Immature natural killer cell (primary cell): ENCODE data around the gene ATM. TPM values are rescaled to one million over a fixed set of nuclear protein-coding genes. Genes with fewer than 3 reads are reported as not detected.
"Not testable (repeated sequence)": the region's sequence is repeated elsewhere in the genome, so short reads cannot be mapped to it uniquely, and the experiment has no call there.

Source experiments
- DNase-seq, 3 donors: peaks; one replicate each; pipeline ENCODE4 v3.0.0; 2022; ENCODE audit warnings: mixed read lengths in 1 of 3
- H3K27ac Mint-ChIP-seq, 6 donors: one replicate each; pipeline ENCODE4 v1.8.0; 2020; ENCODE audit warnings: mixed read lengths in 6 of 6, mild to moderate bottlenecking in 5 of 6, inconsistent platforms in 4 of 6, moderate library complexity in 3 of 6
- H3K27me3 Mint-ChIP-seq, 3 donors: one replicate each; pipeline ENCODE4 v1.8.0; 2020 to 2021; ENCODE audit warnings: low read depth in 3 of 3, mild to moderate bottlenecking in 3 of 3, mixed read lengths in 3 of 3, moderate library complexity in 3 of 3, inconsistent platforms in 1 of 3
- H3K36me3 Mint-ChIP-seq, 3 donors: one replicate each; pipeline ENCODE4 v1.8.0; 2020; ENCODE audit warnings: mixed read lengths in 3 of 3, inconsistent platforms in 2 of 3, mild to moderate bottlenecking in 2 of 3
- H3K4me1 Mint-ChIP-seq, 2 donors: one replicate each; pipeline ENCODE4 v1.8.0; 2020; ENCODE audit warnings: inconsistent platforms in 2 of 2, mild to moderate bottlenecking in 2 of 2, mixed read lengths in 2 of 2, moderate library complexity in 1 of 2
- H3K4me3 Mint-ChIP-seq, 5 donors: one replicate each; pipeline ENCODE4 v1.8.0; 2020; ENCODE audit warnings: mild to moderate bottlenecking in 5 of 5, mixed read lengths in 5 of 5, inconsistent platforms in 3 of 5, moderate library complexity in 3 of 5
- H3K9me3 Mint-ChIP-seq, 6 donors: one replicate each; pipeline ENCODE4 v1.8.0; 2020; ENCODE audit warnings: mild to moderate bottlenecking in 6 of 6, mixed read lengths in 6 of 6, inconsistent platforms in 4 of 6, moderate library complexity in 3 of 6
- polyA plus RNA-seq, 3 donors: library from polyadenylated mRNA; unstranded; fragments of 300-500 nt; fragmentation: Illumina TruSeq; gene quantifications; one replicate each; pipeline ENCODE4 v1.2.3, GENCODE V29; 2021

ATM gene
- polyA plus RNA-seq, 3 donors from 2014 or later = 57.8 to 111 (median 64.5) TPM

DNA sequence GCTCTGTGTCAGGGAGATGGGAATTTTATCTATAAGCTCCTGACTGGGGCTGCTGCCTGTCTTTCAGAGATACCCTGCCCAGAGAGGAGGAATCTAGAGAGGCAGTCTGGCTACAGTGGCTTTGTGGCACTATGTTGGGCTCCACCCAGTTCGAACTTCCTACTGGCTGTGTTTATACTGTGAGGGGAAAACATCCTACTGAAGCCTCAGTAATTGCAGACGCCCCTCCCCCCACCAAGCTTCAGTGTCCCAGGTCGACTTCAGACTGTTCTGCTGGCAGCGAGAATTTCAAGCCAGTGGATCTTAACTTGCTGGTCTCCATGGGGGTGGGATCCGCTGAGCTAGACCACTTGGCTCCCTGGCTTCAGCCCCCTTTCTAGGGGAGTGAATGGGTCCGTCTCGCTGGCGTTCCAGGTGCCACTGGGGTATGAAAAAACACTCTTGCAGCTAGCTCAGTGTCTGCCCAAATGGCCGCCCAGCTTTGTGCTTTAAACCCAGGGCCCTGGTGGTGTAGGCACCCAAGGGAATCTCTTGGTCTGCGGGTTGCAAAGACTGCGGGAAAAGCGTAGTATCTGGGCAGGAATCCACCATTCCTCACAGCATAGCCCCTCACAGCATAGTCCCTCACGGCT, 54.2 kb downstream of the ATM start:
- H3K36me3 Mint-ChIP-seq = peaks cover 39 to 73% (median 56%) of the 10 kb centered on the region in 3 donors
- not testable (repeated sequence) for DNase-seq, H3K4me3 Mint-ChIP-seq, H3K27me3 Mint-ChIP-seq, H3K9me3 Mint-ChIP-seq
- H3K4me1 Mint-ChIP-seq = peaks cover 30 to 65% of the 10 kb centered on the region in 2 donors
- peak overlapping the region in 2 of 6 donors; percentile 6 to 38 for H3K27ac Mint-ChIP-seq

DNA sequence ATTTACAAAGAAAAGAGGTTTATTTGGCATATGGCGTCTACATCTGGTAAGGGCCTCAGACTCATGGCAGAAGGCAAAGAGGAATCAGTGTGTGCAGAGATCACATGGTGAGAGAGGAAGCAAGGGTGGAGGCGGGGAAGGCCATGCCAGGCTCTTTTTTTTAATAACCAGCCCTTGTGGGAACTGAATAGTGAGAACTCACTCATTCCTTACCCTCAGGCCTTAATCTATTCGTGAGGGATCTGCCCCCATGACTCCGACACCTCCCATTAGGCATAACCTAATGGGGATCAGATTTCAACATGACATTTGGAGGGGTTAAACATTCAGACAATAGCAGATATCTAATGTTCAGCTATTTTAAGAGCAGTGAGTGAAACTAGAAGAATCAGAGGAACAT, 55.7 kb downstream of the ATM start:
- Mint-ChIP-seq H3K4me3 (peak overlapping the region in 1 of 5 donors; percentile 4), H3K27me3 (peaks cover 0 to 3% (median 0%) of the 10 kb centered on the region in 3 donors), H3K4me1 (peaks cover 29 to 62% of the 10 kb centered on the region in 2 donors), H3K9me3 (peaks cover 0 to 3% (median 0%) of the 10 kb centered on the region in 6 donors), H3K36me3 (peaks cover 31 to 67% (median 51%) of the 10 kb centered on the region in 3 donors), H3K27ac (peak overlapping the region; percentile 6 to 85 (median 60))
- DNase-seq = no peak

DNA sequence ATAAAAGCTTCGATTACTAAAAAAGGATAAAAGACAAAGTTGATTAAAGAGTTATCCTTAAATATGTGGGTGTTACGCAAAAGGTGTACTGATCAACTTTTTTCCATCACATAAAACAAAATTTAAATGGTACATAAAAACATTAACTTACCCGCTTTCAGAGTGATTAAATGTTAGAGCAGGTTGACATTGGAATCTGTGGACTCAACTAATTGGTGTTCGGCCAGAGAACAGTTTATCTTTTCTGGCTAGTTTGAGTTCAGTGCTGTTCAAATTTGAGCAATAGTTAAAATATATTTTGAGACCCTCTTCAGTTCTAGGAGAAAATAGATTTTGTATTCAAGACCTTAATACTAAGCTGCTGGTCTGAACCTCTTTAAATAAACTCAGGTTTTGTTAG, 56.1 kb downstream of the ATM start:
- peak overlapping the region; percentile 6 to 82 (median 74) for H3K27ac Mint-ChIP-seq
- no peak overlapping the region for H3K4me3 Mint-ChIP-seq

DNA sequence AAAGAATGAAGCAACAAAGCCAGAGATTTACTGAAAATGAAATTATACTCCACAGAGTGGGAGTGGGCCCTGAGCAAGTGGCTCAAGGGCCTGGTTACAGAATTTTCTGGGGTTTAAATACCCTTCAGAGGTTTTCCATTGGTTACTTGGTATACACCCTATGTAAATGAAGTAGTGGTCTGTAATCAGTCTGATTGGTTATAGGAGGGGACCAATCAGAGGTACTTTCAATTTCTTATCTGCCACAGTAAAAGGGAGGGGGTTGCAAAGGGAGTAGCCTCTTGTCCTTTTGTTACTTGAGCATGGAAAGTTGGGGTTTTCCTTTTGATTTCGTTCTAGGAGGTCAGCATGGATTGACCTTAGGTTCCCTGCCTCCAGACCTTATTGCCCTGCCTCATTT, 63.5 kb downstream of the ATM start:
- DNase-seq = peak in 2 of 3 donors; percentile 13 to 15
- Mint-ChIP-seq H3K9me3 (no peaks in the 10 kb centered on the region), H3K4me3 (no peak overlapping the region), H3K4me1 (peaks cover 7 to 33% of the 10 kb centered on the region in 2 donors), H3K36me3 (peaks cover 12 to 53% (median 18%) of the 10 kb centered on the region in 3 donors), H3K27me3 (no peaks in the 10 kb centered on the region), H3K27ac (peak overlapping the region in 4 of 6 donors; percentile 57 to 84 (median 74))

More for the DNA sequence above, 56.1 kb downstream of the ATM start:
- Mint-ChIP-seq H3K36me3 (peaks cover 27 to 64% (median 47%) of the 10 kb centered on the region in 3 donors), H3K27me3 (peaks cover 0 to 3% (median 0%) of the 10 kb centered on the region in 3 donors), H3K4me1 (peaks cover 27 to 58% of the 10 kb centered on the region in 2 donors), H3K9me3 (peaks cover 0 to 3% (median 0%) of the 10 kb centered on the region in 6 donors)
- DNase-seq = no peak

DNA sequence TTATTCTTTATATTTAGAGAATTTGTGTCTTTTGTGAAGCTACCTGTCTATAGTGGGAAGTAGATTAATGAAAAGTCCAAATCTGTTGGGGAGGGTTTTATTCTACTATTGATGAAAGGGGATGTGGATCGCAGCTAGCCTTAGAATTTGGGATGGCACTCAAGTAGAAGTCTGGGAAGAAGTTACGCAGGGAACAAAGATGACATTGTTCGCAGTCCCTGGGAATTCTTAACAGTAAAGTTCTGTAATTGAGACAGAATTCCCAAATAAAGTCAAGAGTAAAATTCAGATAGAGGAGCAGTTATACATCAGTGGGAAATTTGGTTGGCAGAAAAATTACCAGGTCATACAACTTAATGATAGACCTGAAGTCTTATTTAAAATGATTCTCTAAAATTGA, 64.1 kb downstream of the ATM start:
- no peaks in the 10 kb centered on the region for H3K27me3 Mint-ChIP-seq
- H3K27ac Mint-ChIP-seq = peak overlapping the region in 4 of 6 donors; percentile 64 to 86 (median 81)
- peaks cover 14 to 58% (median 20%) of the 10 kb centered on the region in 3 donors for H3K36me3 Mint-ChIP-seq
- DNase-seq = no peak
- peaks cover 7 to 39% of the 10 kb centered on the region in 2 donors for H3K4me1 Mint-ChIP-seq
- H3K9me3 Mint-ChIP-seq = no peaks in the 10 kb centered on the region
- no peak overlapping the region for H3K4me3 Mint-ChIP-seq

DNA sequence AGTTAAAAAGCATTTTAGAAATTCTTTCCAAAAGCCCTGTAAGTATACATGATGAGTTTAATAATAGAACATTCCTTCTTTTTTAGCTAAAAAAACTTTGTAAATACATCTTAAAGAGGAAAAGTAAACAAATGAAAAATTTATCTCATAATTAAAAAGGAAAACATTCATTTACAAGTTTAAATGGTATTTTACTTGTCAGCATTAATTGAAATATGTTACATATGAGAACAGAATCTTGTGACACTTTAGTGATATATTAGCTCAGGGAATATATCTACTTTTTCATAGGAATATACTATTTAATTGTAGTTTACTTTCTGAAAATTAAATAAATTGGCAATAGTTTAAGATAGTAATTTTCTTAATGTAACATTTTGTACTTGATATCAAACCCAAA, 66.2 kb downstream of the ATM start:
- Mint-ChIP-seq H3K27ac (peak overlapping the region in 4 of 6 donors; percentile 10 to 29 (median 22)), H3K36me3 (peaks cover 14 to 58% (median 23%) of the 10 kb centered on the region in 3 donors), H3K4me1 (peaks cover 7 to 38% of the 10 kb centered on the region in 2 donors)
- not testable (repeated sequence) for H3K4me3 Mint-ChIP-seq, H3K9me3 Mint-ChIP-seq, DNase-seq, H3K27me3 Mint-ChIP-seq

DNA sequence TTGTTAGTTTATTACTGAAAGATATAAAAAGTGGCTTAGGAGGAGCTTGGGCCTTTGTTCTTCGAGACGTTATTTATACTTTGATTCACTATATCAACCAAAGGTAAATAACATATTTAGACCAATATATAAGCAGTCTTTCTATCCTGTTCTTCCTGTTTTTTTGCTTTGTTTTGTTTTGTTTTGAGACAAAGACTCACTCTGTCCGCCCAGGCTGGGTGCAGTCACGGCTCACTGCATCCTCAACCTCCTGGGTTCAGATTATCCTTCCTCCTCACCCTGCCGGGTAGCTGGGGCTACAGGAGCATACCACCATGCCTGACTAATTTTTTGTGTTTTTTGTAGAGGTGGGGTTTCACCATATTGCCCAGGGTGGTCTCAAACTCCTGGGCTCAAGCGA, 66.8 kb downstream of the ATM start:
- H3K4me1 Mint-ChIP-seq = peaks cover 7 to 38% of the 10 kb centered on the region in 2 donors
- H3K9me3 Mint-ChIP-seq = no peaks in the 10 kb centered on the region
- no peak for DNase-seq
- H3K27ac Mint-ChIP-seq = peak overlapping the region in 3 of 6 donors; percentile 61 to 82 (median 62)
- peaks cover 0 to 1% (median 0%) of the 10 kb centered on the region in 3 donors for H3K27me3 Mint-ChIP-seq
- peaks cover 14 to 52% (median 21%) of the 10 kb centered on the region in 3 donors for H3K36me3 Mint-ChIP-seq
- H3K4me3 Mint-ChIP-seq = no peak overlapping the region

DNA sequence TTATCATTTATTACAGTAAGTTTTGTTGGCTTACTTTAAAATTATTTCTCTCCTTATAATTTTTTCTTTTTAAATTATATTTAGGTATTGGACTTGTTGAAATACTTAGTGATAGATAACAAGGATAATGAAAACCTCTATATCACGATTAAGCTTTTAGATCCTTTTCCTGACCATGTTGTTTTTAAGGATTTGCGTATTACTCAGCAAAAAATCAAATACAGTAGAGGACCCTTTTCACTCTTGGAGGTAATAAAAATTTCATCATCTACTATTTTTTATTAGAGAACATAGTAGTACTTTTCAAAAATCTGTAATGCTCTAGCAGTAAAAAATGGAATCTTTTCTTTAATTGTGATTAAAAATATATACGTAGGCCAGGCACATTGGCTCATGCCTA, 70.4 kb downstream of the ATM start:
- no peak overlapping the region for H3K4me3 Mint-ChIP-seq
- peaks cover 13 to 46% (median 16%) of the 10 kb centered on the region in 3 donors for H3K36me3 Mint-ChIP-seq
- H3K27ac Mint-ChIP-seq = no peak overlapping the region
- H3K4me1 Mint-ChIP-seq = peaks cover 2 to 15% of the 10 kb centered on the region in 2 donors
- H3K27me3 Mint-ChIP-seq = peaks cover 0 to 1% (median 0%) of the 10 kb centered on the region in 3 donors
- H3K9me3 Mint-ChIP-seq = no peaks in the 10 kb centered on the region
- no peak for DNase-seq

DNA sequence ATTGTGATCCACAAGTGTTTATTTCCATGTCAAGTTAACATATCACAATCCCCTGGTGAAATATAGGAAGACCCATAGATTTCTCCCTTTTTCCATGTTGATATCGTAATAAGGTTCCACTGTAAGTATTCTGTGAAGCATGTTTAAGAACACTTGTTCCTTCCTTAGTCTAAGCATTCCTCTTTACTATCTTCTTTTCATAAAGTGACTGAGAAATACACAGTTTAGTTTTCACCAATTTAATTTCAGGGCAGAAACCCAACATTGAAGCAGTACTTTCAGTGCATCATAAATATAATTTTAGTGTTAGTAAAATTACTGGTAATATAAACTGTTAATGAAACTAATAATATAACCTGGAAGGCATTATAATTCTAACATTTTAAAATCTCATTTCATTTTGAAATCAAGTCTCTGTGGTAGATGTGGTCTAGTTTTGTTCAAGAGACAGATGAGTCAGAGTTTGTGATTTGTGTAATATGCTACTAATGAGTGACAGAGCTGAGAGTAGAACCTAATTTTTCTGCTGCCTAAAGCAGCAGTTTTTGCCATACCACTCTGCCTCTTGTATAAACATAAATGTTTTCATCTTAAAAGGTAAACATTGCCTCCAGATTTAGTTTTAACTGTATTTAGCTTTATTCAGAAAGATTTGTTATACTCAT, 79.4 kb downstream of the ATM start:
- H3K9me3 Mint-ChIP-seq = no peaks in the 10 kb centered on the region
- no peak for DNase-seq
- peaks cover 23 to 70% (median 56%) of the 10 kb centered on the region in 3 donors for H3K36me3 Mint-ChIP-seq
- peaks cover 0 to 2% (median 0%) of the 10 kb centered on the region in 3 donors for H3K27me3 Mint-ChIP-seq
- peak overlapping the region; percentile 39 to 70 (median 66) for H3K27ac Mint-ChIP-seq
- peaks cover 2 to 23% of the 10 kb centered on the region in 2 donors for H3K4me1 Mint-ChIP-seq
- no peak overlapping the region for H3K4me3 Mint-ChIP-seq

DNA sequence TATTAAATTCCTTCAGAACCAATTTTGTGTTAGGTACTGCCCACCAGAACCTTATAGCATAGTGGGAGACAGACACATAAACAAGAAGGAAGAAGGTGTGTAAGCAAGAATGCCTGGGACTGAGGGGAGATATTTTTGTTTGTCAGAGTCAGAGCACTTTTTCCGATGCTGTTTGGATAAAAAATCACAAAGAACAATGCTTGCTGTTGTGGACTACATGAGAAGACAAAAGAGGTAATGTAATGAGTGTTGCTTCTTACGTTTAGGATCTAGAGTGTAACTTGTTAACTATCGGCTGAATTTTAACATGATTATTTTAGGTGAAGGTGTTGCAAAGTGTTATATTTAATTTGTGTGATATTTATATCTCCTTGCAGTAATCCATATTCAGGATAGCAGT, 84.9 kb downstream of the ATM start:
- H3K36me3 Mint-ChIP-seq = peaks cover 14 to 45% (median 28%) of the 10 kb centered on the region in 3 donors
- no peaks in the 10 kb centered on the region for H3K27me3 Mint-ChIP-seq

DNA sequence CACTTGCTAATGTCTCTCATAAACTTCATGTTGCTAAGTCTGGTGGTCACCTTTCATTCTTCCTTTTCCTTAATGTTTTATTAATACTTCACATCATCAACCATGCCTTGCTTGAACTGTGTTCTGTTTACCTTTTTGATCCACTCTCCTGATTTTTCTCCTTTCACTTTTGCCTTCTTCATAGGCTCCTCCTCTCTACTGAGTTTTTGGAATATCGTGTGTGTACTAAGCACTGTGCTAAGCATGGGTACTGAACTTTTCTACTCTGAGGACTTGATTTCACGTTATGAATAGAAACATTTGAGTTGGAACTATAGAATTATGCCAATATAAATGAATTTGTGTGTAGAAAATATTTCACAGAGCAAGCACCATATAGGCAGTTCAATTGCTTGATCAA, 90.6 kb downstream of the ATM start:
- Mint-ChIP-seq H3K4me1 (peaks cover 10 to 34% of the 10 kb centered on the region in 2 donors), H3K9me3 (no peaks in the 10 kb centered on the region), H3K27me3 (no peaks in the 10 kb centered on the region), H3K4me3 (no peak overlapping the region), H3K27ac (peak overlapping the region; percentile 19 to 91 (median 62)), H3K36me3 (peaks cover 23 to 40% (median 26%) of the 10 kb centered on the region in 3 donors)
- DNase-seq = no peak

More for the DNA sequence above, 84.9 kb downstream of the ATM start:
- no peak overlapping the region for H3K4me3 Mint-ChIP-seq
- peaks cover 10 to 48% of the 10 kb centered on the region in 2 donors for H3K4me1 Mint-ChIP-seq
- DNase-seq = no peak
- H3K9me3 Mint-ChIP-seq = no peaks in the 10 kb centered on the region
- H3K27ac Mint-ChIP-seq = peak overlapping the region in 5 of 6 donors; percentile 6 to 47 (median 30)

DNA sequence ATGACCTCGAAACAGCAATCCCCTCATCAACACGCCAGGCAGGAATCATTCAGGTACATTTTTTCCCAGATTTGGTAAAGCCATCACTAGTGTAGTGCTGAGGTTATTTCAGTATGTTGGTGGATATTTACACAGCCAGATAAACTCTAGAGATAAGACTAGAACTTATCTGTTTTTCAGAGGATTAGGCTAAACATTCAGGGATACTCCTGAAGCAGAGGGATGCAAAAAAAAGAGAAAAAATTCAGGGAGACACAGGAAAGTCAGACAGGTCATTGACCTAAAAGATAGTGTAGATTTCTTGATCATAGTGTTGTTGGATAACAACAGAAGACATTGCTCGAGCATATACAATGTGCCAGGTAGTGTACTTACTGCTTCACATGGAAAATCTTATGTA, 93.2 kb downstream of the ATM start:
- H3K4me3 Mint-ChIP-seq = no peak overlapping the region
- H3K27ac Mint-ChIP-seq = peak overlapping the region in 4 of 6 donors; percentile 9 to 19 (median 18)
- H3K27me3 Mint-ChIP-seq = no peaks in the 10 kb centered on the region
- DNase-seq = no peak
- peaks cover 6 to 24% of the 10 kb centered on the region in 2 donors for H3K4me1 Mint-ChIP-seq
- peaks cover 20 to 46% (median 34%) of the 10 kb centered on the region in 3 donors for H3K36me3 Mint-ChIP-seq
- no peaks in the 10 kb centered on the region for H3K9me3 Mint-ChIP-seq

DNA sequence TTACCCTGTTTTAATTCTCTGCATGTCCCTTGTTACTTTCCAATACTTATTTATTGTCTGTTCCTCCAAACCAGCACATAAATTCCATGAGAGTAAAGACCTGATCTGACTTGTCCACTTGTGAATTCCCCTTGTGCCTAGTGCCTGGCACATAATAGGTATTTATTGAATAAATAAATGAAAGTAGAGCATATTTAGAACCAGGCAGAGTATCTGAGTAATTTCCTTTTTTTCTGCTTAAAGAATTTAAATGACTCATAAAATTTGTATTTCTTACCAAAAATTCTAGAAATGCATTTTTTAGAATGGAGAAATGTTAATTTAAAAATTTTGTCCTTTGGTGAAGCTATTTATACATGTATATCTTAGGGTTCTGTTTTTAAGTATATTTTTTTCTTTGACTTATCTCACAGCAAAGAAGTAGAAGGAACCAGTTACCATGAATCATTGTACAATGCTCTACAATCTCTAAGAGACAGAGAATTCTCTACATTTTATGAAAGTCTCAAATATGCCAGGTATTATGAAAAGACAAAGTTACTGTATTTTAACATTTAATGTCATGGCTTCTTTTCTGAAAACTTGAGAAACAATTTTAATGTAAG, 96.8 kb downstream of the ATM start:
- Mint-ChIP-seq H3K4me3 (no peak overlapping the region), H3K27me3 (no peaks in the 10 kb centered on the region), H3K27ac (peak overlapping the region; percentile 2 to 80 (median 60)), H3K9me3 (no peaks in the 10 kb centered on the region), H3K4me1 (peaks cover 4 to 20% of the 10 kb centered on the region in 2 donors), H3K36me3 (peaks cover 18 to 53% (median 27%) of the 10 kb centered on the region in 3 donors)
- DNase-seq = no peak
